ENCODE data around the gene RHOBTB1.

Gene RHOBTB1

DNA sequence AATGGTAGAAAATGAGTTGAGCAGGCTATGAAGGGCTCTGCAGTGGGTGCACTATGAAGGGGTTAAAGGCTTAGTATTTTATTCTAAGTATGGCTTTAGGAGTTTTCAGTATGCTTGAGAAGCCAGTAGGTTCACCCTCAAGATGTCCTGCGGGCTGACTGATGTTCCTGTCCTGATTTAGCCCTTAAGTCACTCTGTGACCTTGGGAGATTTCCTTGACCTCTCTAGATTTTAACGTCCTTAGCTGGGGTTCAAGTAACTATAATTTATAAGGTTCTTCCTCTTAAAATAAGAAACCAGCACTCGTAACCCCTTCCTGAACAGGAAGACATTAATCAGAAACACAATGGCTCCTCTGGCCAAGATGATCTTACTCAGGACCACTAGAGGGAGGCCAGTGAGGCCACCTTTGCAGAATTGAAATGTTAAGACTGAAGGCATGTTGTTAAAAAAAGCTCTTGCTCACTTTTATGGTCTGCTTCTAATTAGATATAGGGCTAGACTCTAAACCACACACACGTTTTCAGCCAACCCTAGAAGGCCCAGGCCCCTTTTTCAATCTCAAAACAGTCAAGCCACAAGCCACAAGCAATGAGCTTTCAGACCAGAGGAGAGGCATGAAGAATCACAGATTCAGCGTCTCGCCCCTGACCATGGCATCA is 123.8 kb downstream of the RHOBTB1 start:
- no peak for DNase-seq (ENCODE audit: low read depth in 2 of 2)

All from stimulated activated CD4-positive, alpha-beta T cell treated with anti-CD3 and anti-CD28 coated beads, Interleukin-12 subunit alpha, Interleukin-12 subunit beta, amount 100 ng/mL, for 24 hours (primary cell).